Tongue (tissue), 2 donors: Measurements from ENCODE around the gene PKP4. TPM values are rescaled to one million over a fixed set of nuclear protein-coding genes. Genes with fewer than 3 reads are reported as not detected.
A peak's percentile ranks its signal among the peaks of the same experiment; 100 is the strongest.
"Not testable (repeated sequence)": the region's sequence is repeated elsewhere in the genome, so short reads cannot be mapped to it uniquely, and the experiment has no call there.

Experiments
- DNase-seq: peaks from one replicate; pipeline ENCODE4 v3.0.0-alpha.2; 2015
- total RNA-seq: library from RNA; depleted of rRNA; stranded (reverse); fragments of >200 nt; gene quantifications from one replicate; pipeline ENCODE4 v1.2.3, GENCODE V29; 2014

The PKP4 gene
- total RNA-seq, 1 donor from 2014 or later, result 52.1 TPM

DNA sequence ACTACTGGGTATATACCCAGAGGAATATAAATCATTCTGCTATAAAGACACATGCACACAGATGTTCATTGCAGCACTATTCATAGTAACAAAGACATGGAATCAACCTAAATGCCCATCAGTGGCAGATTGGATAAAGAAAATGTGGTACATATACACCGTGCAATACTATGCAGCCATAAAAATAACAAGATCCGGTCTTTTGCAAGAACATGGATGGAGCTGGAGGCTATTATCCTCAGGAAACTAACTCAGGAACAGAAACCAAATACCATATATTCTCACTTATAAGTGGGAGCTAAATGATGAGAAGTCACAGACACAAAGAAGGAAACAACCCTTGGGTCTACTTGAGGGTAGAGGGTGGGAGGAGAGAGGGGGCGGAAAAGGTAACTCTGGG, 16.5 kb downstream of the PKP4 start:
- DNase-seq, result not testable (repeated sequence)

DNA sequence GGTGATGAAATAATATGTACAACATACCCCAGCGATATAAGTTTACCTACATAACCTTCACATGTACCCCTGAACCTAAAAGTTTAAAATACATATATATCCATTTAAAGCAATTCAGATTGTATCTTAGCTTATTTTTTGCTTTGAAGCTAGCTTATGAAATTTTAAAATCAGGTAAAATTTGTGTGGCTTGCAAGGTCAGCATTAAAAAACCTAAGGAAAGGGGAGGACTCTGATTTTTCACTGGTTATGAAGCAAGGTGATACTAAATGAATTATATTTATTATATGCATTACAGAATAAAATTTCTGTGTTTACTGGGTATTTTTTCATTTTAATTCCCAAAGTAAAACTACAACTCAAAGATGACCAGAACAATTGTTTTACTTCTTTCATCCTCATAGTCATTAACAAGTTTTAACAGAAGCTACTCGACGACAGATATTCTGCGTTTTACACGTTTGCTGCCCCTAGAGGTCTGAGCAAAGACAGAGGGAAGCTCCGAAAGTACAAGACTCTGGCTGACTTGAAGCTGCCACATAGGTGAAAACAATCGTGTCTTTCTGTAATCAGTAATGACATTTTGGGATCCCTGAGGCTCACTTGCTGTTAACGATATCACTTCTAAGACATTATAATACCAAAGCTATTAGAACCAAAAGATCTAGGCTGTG, 17.1 kb downstream of the PKP4 start:
- no peak for DNase-seq

- DNase-seq, result not testable (repeated sequence)
Observed at GRCh38 chr2:158474526-158475011, 17.8 kb downstream of the PKP4 start.

DNA sequence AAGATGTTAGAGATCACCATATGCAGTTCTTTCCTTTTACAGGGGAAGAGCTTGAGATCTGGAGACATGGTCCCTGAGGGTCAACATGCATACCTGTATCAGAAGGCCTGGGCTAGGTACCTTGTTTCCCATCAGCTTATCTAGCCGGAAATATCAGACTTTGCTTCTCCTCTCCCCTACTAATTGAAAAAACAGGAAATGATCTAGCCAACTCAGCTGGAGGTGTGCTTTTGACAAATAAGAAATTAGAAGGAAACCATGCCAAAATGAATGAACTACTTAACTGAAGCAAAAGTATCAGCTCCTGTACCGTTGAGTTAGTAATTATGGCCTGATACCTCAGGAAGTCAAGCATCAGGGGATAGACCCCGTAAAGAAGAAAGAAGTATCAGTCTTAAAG, 20.4 kb downstream of the PKP4 start:
- no peak for DNase-seq

DNA sequence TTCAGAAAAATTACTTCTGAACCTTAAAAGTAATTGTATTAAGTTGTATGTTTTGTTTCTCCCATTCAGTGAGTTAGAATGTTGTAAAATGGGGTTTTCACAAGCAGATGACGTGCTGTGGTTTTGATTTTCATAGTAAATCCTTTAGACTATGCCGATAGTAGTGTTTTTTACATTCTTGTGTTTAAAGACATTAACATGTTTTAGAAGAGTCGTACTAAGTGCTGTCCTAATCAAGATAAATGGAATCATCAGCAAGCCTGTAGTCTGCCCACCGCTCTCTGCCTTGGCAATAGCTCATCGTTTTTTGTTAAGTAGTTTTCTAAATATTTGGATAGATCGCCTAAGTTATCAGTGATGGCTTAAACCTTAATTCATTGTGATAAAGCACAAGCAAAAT, 21.5 kb downstream of the PKP4 start:
- no peak for DNase-seq

DNA sequence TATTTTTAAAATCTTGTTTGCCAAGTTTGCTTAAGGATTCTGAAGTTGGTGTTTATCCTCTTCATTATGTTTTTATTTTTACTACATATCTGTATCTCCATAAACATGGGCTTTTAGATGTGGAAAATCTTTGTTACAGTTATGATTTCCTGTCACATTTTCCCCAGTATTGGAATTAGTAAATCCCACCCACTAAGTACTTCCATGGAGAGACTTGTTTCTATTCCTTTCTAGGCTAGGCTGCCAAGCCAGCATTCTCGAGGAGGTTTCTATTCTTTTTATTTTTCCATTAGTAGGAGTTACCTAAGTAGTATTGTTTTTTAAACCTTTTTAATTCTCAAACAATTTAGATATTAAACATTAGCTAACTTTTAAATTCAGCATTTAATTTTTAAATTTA, 22.1 kb downstream of the PKP4 start:
- DNase-seq, result no peak

DNA sequence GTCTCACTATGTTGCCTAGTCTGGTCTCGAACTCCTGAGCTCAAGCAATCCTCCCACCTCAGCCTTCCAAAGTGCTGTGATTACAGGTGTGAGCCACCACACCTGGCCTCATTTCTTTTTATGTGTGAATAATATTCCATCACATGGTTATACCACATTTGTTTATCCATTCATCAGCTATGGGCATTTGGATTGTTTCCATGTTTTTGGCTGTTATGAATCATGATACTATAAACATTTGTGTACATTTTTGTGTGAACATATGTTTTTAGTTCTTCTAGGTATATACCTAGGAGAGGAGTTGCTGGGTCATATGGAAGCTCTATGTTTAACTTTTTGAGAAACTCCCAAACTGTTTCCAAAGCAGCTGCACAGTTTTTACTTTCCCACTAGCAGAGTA, 24.4 kb downstream of the PKP4 start:
- no peak for DNase-seq

DNA sequence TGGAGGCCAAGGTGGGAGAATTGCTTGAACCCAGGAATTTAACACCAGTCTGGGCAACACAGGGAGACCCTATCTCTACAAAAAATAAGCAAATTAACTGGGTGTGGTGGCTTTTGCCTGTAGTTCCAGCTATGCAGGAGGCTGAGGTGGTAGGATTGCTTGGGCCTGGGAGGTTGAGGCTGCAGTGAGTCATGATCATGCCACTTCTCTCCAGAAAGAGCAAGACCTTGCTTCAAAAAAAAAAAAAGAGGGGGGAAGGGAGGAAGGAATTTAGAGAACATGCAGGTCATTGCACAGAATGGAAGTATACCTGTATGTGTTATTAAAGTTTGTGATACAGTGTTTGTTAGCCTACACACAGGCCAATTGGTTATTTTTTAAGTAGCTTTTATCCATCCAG, 25.8 kb downstream of the PKP4 start:
- no peak for DNase-seq

DNA sequence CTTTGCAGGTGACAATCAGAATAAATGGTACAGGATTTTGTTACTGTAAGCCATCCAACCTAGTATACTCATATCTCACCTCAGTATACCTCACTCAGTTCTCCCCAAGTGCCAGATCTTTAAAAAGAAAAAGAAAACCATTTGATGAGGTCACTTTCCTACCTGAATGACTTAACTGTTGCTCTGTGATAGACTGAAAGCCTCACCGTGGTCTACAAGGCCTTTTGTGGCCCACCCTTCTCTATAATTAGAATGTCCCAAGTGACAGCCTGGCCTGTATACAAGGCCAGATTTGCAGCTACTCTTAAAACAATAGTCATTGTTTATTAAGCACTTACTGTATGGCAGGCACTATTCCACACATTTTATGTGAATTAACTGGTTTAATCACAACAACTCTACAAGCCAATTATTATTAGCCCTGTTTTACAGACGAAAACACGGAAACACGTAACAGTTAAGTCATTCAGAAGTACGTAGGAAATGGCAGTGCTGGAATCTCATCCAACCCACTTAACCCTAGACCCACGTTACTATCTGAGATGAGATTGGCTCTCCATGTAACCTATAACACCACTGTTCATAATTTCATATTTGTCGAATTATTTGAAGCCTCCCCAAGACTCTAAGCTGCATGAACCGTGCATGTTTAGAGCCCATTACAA, 28.3 kb downstream of the PKP4 start:
- no peak for DNase-seq

GRCh38 chr2:158486150-158486969, 29.6 kb downstream of the PKP4 start:
- DNase-seq, result no peak

DNA sequence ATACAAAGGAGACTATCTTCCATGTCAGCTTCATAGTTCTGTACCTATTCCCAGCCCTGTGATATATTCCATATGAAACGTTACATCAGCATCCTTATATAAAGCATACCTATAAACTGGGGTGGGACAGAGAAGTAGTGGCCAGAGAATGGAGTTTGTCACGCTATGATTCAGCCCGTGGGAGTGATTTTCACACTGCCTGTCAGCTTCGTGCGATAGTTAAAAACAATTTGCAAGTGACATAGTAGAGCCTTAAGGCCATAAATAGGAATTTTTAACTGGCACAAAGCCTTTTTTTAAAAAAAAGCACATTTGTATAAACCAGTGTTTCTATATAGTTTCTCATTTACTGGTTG, 30.2 kb downstream of the PKP4 start:
- no peak for DNase-seq

- DNase-seq, result peak; percentile 60
Observed at GRCh38 chr2:158487419-158487818, 30.7 kb downstream of the PKP4 start.

DNA sequence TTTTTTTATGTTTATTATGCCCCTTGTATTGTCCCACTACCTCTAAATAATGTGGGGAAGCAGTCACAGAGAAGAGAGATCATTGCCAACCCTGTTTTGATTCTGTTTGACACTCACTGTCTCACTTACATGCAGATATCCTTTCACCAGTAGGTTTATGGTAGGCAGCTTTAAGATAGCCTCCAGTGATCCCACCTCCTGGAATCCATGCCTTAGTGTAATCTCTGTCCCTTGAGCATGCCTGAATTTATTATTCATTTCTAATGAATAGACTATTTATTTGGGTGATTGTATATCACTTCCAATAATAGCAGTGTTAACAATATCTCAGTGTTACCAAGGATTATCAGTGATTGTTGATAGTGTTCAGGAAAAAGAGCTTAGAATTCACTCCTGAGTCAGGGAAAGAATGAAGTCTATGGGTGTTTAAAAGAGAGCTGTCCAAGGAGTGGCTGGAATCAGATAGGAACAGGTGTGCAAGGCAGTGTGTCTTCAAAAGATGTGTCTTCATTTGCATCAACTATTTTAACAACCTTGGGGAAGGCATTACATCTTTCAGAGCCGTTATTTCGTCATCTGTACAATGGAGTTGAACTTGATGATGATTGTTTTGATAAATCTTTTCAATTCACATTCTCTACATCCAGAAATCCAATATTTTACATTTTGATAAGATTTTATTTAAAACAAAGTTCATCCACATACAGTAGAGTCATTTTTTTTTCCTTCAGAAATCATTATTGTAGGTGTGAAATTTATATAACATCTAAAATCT, 31.9 kb downstream of the PKP4 start:
- no peak for DNase-seq

DNA sequence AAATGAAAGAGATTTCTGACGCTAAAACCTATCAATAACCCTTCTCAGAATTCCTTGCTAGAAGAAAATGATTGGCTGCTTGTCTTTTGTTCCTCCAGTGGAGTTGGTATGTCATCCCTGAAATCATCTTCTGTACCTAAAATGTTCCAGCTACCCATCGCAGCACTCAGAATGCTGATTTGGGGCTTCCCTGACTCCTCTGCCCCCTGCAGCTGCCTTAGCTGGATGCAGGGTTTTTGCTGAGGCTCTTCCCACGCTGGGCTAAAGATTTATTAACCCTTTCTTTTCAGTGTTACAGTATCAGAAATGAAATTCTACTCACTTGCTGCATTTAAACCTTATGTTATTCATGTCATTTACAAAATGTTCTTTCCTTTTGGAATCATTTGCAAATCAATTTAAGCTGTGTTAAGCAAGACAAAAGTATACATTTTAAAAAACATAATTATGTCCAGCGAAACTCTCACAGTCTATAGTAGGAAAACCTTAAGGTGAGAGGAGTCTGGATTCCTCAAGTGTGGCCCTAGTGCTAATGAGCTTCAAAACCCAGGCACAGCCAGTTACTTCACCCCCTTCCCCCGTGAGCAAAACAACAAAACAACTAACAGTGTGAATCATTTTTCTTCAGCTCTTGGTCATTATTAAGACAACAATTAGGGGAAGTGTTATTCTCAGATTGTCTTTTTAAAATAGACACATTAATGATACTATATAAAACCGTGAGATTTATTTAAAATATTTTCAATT, 32.8 kb downstream of the PKP4 start:
- DNase-seq, result no peak

DNA sequence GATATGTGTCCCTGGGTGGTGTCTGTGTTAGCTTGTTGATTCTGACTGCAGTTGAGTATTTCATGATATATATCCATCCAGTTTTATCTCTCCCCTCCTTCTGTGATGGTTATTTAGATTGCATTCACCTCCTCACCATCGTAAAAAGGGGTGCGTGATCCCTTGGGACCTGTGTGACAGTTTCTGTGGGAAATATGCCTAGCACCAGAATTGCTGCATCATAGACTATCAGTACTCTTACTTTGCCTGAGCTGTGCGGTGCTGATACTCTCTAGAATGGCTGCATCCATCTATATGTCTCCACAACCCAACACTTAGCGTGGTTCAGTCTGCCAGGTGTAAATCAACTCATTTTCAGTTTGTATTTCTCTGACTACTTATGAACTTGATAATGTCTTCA, 34.3 kb downstream of the PKP4 start:
- DNase-seq, result no peak

DNA sequence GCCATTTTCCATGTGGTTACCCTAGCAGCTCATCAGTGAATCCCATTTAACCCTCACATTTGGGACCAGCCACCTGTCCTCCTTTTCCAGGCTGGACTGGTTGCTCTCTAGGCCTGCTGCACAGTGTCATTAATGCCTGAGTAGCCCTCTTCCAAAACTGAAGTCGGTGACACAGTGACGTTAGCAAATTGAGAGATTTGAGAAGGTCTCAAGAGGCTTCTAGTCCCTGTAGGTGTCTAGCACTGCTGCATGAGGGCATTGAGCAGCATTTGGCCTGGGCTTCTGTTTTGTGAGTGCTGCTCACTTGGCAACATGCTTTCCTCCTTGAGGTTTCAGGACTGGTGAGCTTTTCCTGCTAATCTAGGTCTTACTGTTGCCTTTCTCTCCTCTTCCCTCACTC, 36.7 kb downstream of the PKP4 start:
- DNase-seq, result peak; percentile 31

DNA sequence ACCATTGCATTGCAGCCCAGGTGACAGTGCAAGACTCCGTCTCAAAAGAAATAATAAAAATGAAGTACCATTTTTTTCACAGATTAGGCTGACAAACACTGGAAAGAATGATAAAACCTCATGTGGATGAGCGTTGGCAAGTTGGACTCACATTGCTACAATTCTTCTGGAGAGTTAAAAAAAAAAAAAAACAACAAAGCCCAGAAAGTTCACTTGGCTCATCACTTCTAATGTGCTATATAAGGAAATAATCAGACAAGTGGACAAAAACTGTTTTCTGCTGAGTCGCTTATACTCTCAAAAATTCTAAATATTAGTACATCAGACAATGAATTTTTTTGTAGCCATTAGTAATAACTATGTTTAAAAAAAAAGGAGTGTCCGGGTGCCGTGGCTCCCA, 38.4 kb downstream of the PKP4 start:
- DNase-seq, result no peak

GRCh38 chr2:158496986-158497385, 40.2 kb downstream of the PKP4 start:
- no peak for DNase-seq

DNA sequence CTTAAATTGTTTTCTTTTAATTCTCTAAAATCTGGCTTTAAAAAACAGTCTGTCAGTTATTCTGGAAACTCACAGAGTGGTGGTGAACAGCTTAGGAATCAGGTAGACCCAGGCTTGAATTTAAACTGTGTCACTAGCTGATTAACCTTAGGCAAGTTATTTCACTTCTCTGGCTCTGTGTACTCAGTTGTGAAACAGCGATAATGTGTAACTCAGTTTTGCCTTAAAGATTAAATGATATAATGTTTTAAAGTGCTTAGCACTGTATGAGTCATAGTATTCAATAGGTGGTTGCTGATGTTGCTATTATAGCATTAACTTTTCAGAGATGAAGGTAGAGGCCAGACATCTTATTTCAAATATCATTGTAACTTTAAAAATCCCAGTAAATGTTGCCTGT, 40.7 kb downstream of the PKP4 start:
- no peak for DNase-seq

DNA sequence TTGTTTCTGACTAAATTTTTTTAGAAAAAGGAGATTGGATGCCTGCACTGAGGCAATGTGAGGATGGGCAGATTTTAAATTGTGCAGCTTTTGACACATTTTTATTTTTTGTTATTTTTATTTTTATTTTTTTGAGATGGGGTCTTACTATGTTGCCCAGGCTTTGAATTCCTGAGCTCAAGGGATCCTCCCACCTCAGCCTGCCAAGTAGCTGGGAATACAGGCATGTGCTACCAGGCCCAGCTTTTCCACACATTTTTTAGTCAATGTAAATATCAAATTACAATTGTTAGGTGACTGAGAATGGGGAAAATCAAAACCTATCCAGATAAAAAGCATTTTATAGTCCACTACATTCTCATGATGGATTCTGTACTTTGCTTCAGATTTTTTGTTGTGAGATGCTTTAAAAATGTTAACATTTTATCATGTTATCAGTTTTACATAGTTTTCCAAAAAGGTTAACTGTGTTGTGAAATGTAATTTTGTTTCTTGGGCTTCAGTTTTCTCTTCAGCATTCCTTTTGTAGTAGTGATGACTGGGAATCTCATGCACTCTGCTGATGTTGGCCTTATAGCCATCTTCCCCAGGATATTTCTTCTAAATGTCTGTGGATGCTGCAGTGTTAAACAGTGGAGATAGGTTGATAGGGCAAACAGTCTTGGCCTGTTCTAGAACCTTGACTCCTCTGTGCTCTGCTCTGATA, 41.4 kb downstream of the PKP4 start:
- no peak for DNase-seq

GRCh38 chr2:158498749-158499136, 42.0 kb downstream of the PKP4 start:
- DNase-seq, result no peak
